NT2/D1 (cell line): ENCODE results near the gene KMT2D.
A peak's percentile ranks its signal among the peaks of the same experiment; 100 is the strongest.

ENCODE experiments used
- DNase-seq: peaks from one replicate; pipeline ENCODE4 v3.0.0-alpha.2; 2011; ENCODE audit warnings: low read depth, low spot score
- H3K27me3 ChIP-seq: 2 replicates; pipeline ENCODE4 v1.6.0; 2011; ENCODE audit warnings: mild to moderate bottlenecking; ENCODE audit not compliant: insufficient read length, insufficient read depth
- H3K36me3 ChIP-seq: 2 replicates; pipeline ENCODE4 v1.6.1; 2011; ENCODE audit warnings: mild to moderate bottlenecking, low read length, mixed read lengths; ENCODE audit not compliant: insufficient read depth, insufficient read length
- H3K4me1 ChIP-seq: 2 replicates; pipeline ENCODE4 v1.5.1; 2011; ENCODE audit not compliant: insufficient read depth, insufficient read length
- H3K4me3 ChIP-seq: 2 replicates; pipeline ENCODE4 v1.5.1; 2011; ENCODE audit warnings: low read depth; ENCODE audit not compliant: insufficient read length
- H3K9ac ChIP-seq: 2 replicates; pipeline ENCODE4 v1.6.0; 2011; ENCODE audit warnings: low read depth; ENCODE audit not compliant: insufficient read length
- H3K9me3 ChIP-seq: 2 replicates; pipeline ENCODE4 v1.5.1; 2011; ENCODE audit warnings: mild to moderate bottlenecking, low read length; ENCODE audit not compliant: insufficient read depth
- SUZ12 ChIP-seq: IDR thresholded peaks from 2 replicates; pipeline ENCODE4 v1.6.1; 2011; ENCODE audit not compliant: insufficient read length, insufficient read depth; ENCODE audit errors: extremely low read depth
- YY1 ChIP-seq: IDR thresholded peaks from 2 replicates; pipeline ENCODE4 v1.6.1; 2011; ENCODE audit not compliant: insufficient read length, insufficient read depth
- ZNF274 ChIP-seq: IDR thresholded peaks from 2 replicates; pipeline ENCODE4 v1.6.1; 2011; ENCODE audit warnings: mild to moderate bottlenecking, low read depth, low read length

KMT2D gene

GRCh38 chr12:49061157-49061650 is 610 bp upstream of the KMT2D start:
- peak overlapping the region; percentile 96 for H3K9ac ChIP-seq
- peak overlapping the region; percentile 89 for H3K4me3 ChIP-seq
- H3K27me3 ChIP-seq: no peaks in the 10 kb centered on the region
- TF ChIP-seq ZNF274: no peak
- no peak for TF ChIP-seq SUZ12
- TF ChIP-seq YY1: no peak
- peaks cover 14% of the 10 kb centered on the region for H3K4me1 ChIP-seq
- no peaks in the 10 kb centered on the region for H3K9me3 ChIP-seq
- DNase-seq: no peak
- peaks cover 28% of the 10 kb centered on the region for H3K36me3 ChIP-seq

- Histone ChIP-seq H3K36me3 (peaks cover 34% of the 10 kb centered on the region), H3K27me3 (no peaks in the 10 kb centered on the region), H3K4me1 (peaks cover 14% of the 10 kb centered on the region), H3K9ac (peak overlapping the region; percentile 96), H3K4me3 (peak overlapping the region; percentile 89), H3K9me3 (no peaks in the 10 kb centered on the region)
- no peak for DNase-seq
- no peak for TF ChIP-seq YY1
- no peak for TF ChIP-seq ZNF274
- TF ChIP-seq SUZ12: no peak
Measured at GRCh38 chr12:49059299-49060171, 1.1 kb downstream of the KMT2D start.

- TF ChIP-seq SUZ12 (no peak), YY1 (no peak), ZNF274 (no peak)
- H3K27me3 ChIP-seq: no peaks in the 10 kb centered on the region
- peak overlapping the region; percentile 89 for H3K4me3 ChIP-seq
- no peak for DNase-seq
- peaks cover 39% of the 10 kb centered on the region for H3K36me3 ChIP-seq
- peaks cover 14% of the 10 kb centered on the region for H3K4me1 ChIP-seq
- peak overlapping the region; percentile 96 for H3K9ac ChIP-seq
- no peaks in the 10 kb centered on the region for H3K9me3 ChIP-seq
Measured at GRCh38 chr12:49059045-49059298, 1.6 kb downstream of the KMT2D start.

GRCh38 chr12:49058366-49059044 is 2.1 kb downstream of the KMT2D start:
- Histone ChIP-seq H3K9me3 (no peaks in the 10 kb centered on the region), H3K9ac (peak overlapping the region; percentile 96), H3K36me3 (peaks cover 44% of the 10 kb centered on the region), H3K4me1 (peaks cover 14% of the 10 kb centered on the region), H3K4me3 (peak overlapping the region; percentile 89), H3K27me3 (no peaks in the 10 kb centered on the region)
- DNase-seq: no peak
- TF ChIP-seq YY1 (no peak), SUZ12 (no peak), ZNF274 (no peak)

- DNase-seq: no peak
- Histone ChIP-seq H3K9me3 (no peaks in the 10 kb centered on the region), H3K4me1 (peaks cover 14% of the 10 kb centered on the region), H3K36me3 (peaks cover 50% of the 10 kb centered on the region), H3K9ac (peak overlapping the region; percentile 96), H3K4me3 (peak overlapping the region; percentile 89), H3K27me3 (no peaks in the 10 kb centered on the region)
- TF ChIP-seq ZNF274 (no peak), YY1 (no peak), SUZ12 (no peak)
Measured at GRCh38 chr12:49057888-49058287, 2.7 kb downstream of the KMT2D start.

GRCh38 chr12:49055978-49056754 is 4.4 kb downstream of the KMT2D start:
- peaks cover 14% of the 10 kb centered on the region for H3K4me1 ChIP-seq
- H3K9ac ChIP-seq: no peak overlapping the region
- H3K27me3 ChIP-seq: no peaks in the 10 kb centered on the region
- H3K4me3 ChIP-seq: no peak overlapping the region
- no peaks in the 10 kb centered on the region for H3K9me3 ChIP-seq
- peak; percentile 35 for DNase-seq
- no peak for TF ChIP-seq YY1
- no peak for TF ChIP-seq ZNF274
- H3K36me3 ChIP-seq: peaks cover 67% of the 10 kb centered on the region
